Fibroblast of lung (primary cell): Measurements from ENCODE around the gene UQCRQ. TPM values are rescaled to one million over a fixed set of nuclear protein-coding genes. Genes with fewer than 3 reads are reported as not detected.
A peak's percentile ranks its signal among the peaks of the same experiment; 100 is the strongest.

Experiments used
- DNase-seq, 2 donors: peaks; one replicate each; pipeline versions ENCODE4 v3.0.0 to v3.0.0-alpha.2; 2010; ENCODE audit warnings: low read depth in 2 of 2
- H2AFZ ChIP-seq: 2 replicates; pipeline ENCODE4 v1.5.1; 2012; ENCODE audit warnings: low read length, control low read depth, inconsistent platforms
- H3K27ac ChIP-seq: 2 replicates; pipeline ENCODE4 v1.5.1; 2011; ENCODE audit warnings: low read length, control low read depth; ENCODE audit not compliant: insufficient read depth
- H3K27me3 ChIP-seq: 2 replicates; pipeline ENCODE4 v1.5.1; 2011; ENCODE audit warnings: mild to moderate bottlenecking, low read length; ENCODE audit not compliant: control insufficient read depth, insufficient read depth
- H3K36me3 ChIP-seq: 2 replicates; pipeline ENCODE4 v1.5.1; 2011; ENCODE audit warnings: low read length; ENCODE audit not compliant: control insufficient read depth, insufficient read depth
- H3K4me1 ChIP-seq: 2 replicates; pipeline ENCODE4 v1.5.1; 2011; ENCODE audit warnings: low read length; ENCODE audit not compliant: control insufficient read depth, insufficient read depth; ENCODE audit errors: extremely low read depth
- H3K4me2 ChIP-seq: 2 replicates; pipeline ENCODE4 v1.5.1; 2011; ENCODE audit warnings: low read length, control low read depth; ENCODE audit not compliant: insufficient read depth; ENCODE audit errors: extremely low read depth
- H3K4me3 ChIP-seq, 4 experiments: fragments of 200-600 bp in 1 of 4; sonication (generic) in 1 of 4; replicated peaks in 1 of 4; 2 replicates each; pipeline ENCODE4 v1.5.1; 2011 to 2016; ENCODE audit warnings: low read length in 4 of 4, low read depth in 3 of 4, mild to moderate bottlenecking in 3 of 4, control low read depth in 2 of 4, inconsistent platforms in 1 of 4, mixed read lengths in 1 of 4; ENCODE audit not compliant: insufficient read depth in 1 of 4; ENCODE audit errors: control extremely low read depth in 1 of 4
- H3K79me2 ChIP-seq: 2 replicates; pipeline ENCODE4 v1.5.1; 2012; ENCODE audit warnings: mild to moderate bottlenecking, low read length, inconsistent platforms; ENCODE audit not compliant: control insufficient read depth, insufficient read depth
- H3K9ac ChIP-seq: 2 replicates; pipeline ENCODE4 v1.5.1; 2011; ENCODE audit warnings: mild to moderate bottlenecking, low read length, control low read depth; ENCODE audit not compliant: insufficient read depth
- H3K9me3 ChIP-seq: 2 replicates; pipeline ENCODE4 v1.5.1; 2012; ENCODE audit warnings: low read depth, low read length; ENCODE audit not compliant: control insufficient read depth, insufficient read depth
- H4K20me1 ChIP-seq: 2 replicates; pipeline ENCODE4 v1.5.1; 2011; ENCODE audit warnings: low read length; ENCODE audit not compliant: control insufficient read depth, insufficient read depth; ENCODE audit errors: extremely low read depth
- EZH2 ChIP-seq: IDR thresholded peaks from 2 replicates; pipeline ENCODE4 v1.5.1; 2012; ENCODE audit warnings: low read length, control low read depth, mild to moderate bottlenecking; ENCODE audit errors: missing control alignments
- polyA plus RNA-seq, 2 donors: library from polyadenylated mRNA; depleted of rRNA in 1 of 2; stranded (reverse) in 1 of 2; unstranded in 1 of 2; fragments of >200 nt; gene quantifications; 2 replicates each; pipeline ENCODE4 v1.2.1, GENCODE V29; 2011 to 2012; ENCODE audit warnings: missing spikeins in 1 of 2
- total RNA-seq: library from RNA; depleted of rRNA; stranded (reverse); fragments of >200 nt; gene quantifications from 2 replicates; pipeline ENCODE4 v1.2.1, GENCODE V29; 2014
- TF ChIP-seq, protein P1 (sequence below), 2 donors: IDR thresholded peaks in 1 of 2; conservative IDR thresholded peaks in 1 of 2; 1 replicate in 1 of 2; 2 replicates in 1 of 2; pipeline ENCODE4 v1.5.1; 2011 to 2012; ENCODE audit warnings: low read length in 2 of 2, control low read depth in 1 of 2, inconsistent platforms in 1 of 2, low read depth in 1 of 2, mild to moderate bottlenecking in 1 of 2

Gene UQCRQ
- total and polyA plus RNA-seq, 2 donors (not counting 1 experiment from before 2014, with no cell fraction given): 112 to 157 TPM

DNA sequence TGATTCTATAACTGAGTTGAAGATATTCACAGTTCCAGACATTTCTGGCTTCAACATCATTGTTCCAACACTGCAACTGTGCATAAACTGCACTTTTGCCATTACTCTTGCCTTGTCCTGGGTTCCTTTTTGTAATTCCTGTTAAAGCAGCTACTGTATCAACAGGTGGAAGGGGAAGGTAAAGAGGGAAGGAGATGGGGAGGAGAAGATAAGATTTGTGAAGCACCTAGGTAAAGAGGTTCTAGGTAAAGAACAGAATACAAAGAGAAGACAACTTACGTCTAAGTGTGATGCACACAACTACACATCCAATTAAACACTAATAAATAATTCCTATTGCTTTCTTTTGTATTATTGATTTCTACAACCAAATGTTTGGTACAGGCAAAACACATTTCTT is 43.3 kb downstream of the UQCRQ start:
- peaks cover 3% of the 10 kb centered on the region for H3K36me3 ChIP-seq
- H3K79me2 ChIP-seq: peaks cover 26% of the 10 kb centered on the region

DNA sequence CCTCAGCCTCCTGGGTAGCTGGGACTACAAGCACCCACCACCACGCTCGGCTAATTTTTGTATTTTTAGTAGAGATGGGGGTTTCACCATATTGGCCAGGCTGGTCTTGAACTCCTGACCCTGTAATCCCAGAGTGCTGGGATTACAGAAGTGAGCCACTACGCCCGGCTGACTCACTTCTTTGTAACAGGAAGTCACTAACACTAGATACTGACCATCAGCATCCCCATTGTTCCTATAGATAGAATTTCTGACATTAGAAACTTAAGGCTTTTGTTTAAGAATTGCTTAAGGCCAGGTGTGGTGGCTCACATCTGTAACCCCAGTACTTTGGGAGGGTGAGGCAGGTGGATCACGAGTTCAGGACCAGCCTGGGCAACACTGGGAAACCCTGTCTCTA is 49.2 kb downstream of the UQCRQ start:
- H3K4me1 ChIP-seq: no peaks in the 10 kb centered on the region
- DNase-seq: no peak
- TF ChIP-seq, protein P1, sequence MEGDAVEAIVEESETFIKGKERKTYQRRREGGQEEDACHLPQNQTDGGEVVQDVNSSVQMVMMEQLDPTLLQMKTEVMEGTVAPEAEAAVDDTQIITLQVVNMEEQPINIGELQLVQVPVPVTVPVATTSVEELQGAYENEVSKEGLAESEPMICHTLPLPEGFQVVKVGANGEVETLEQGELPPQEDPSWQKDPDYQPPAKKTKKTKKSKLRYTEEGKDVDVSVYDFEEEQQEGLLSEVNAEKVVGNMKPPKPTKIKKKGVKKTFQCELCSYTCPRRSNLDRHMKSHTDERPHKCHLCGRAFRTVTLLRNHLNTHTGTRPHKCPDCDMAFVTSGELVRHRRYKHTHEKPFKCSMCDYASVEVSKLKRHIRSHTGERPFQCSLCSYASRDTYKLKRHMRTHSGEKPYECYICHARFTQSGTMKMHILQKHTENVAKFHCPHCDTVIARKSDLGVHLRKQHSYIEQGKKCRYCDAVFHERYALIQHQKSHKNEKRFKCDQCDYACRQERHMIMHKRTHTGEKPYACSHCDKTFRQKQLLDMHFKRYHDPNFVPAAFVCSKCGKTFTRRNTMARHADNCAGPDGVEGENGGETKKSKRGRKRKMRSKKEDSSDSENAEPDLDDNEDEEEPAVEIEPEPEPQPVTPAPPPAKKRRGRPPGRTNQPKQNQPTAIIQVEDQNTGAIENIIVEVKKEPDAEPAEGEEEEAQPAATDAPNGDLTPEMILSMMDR (conservative IDR thresholded peaks at IDR 0.05 in 1 of 2, IDR thresholded peaks at IDR 0.05 in 1 of 2; ENCODE audit: low read depth in 1 of 2, low read length in 2 of 2): no peak
- TF ChIP-seq EZH2: no peak
- H3K9me3 ChIP-seq: no peaks in the 10 kb centered on the region
- H3K27ac ChIP-seq: peak overlapping the region; percentile 19
- H3K4me2 ChIP-seq: no peak overlapping the region
- H3K4me3 ChIP-seq: no peak overlapping the region
- no peak overlapping the region for H2AFZ ChIP-seq
- H4K20me1 ChIP-seq: no peaks in the 10 kb centered on the region
- no peaks in the 10 kb centered on the region for H3K27me3 ChIP-seq
- H3K9ac ChIP-seq: no peak overlapping the region
- peaks cover 4% of the 10 kb centered on the region for H3K36me3 ChIP-seq
- H3K79me2 ChIP-seq: peaks cover 17% of the 10 kb centered on the region

More for the DNA sequence above, 43.3 kb downstream of the UQCRQ start:
- Histone ChIP-seq H3K27me3 (no peaks in the 10 kb centered on the region), H3K9ac (no peak overlapping the region), H3K27ac (no peak overlapping the region), H3K4me1 (no peaks in the 10 kb centered on the region), H3K4me2 (no peak overlapping the region), H3K9me3 (no peaks in the 10 kb centered on the region), H3K4me3 (no peak overlapping the region), H4K20me1 (no peaks in the 10 kb centered on the region), H2AFZ (no peak overlapping the region)
- TF ChIP-seq, protein P1 (conservative IDR thresholded peaks at IDR 0.05 in 1 of 2, IDR thresholded peaks at IDR 0.05 in 1 of 2; ENCODE audit: low read depth in 1 of 2, low read length in 2 of 2): no peak
- DNase-seq: no peak

DNA sequence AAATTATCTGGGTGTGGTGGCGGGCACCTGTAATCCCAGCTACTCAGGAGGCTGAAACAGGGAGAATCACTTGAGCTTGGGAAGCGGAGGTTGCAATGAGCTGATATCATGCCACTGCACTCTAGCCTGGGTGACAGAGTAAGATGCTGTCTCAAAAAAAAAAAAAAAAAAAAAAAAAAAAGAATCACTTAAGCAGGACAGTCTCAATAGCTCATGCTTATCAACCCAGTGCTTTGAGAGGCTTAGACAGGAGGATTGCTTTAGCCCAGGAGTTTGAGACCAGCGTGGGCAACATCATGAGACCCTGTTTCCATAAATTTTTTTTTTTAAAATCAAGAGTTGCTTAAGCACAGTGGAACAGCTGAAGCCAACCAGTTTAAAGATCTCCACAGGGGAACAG is 49.6 kb downstream of the UQCRQ start:
- Histone ChIP-seq H3K4me1 (no peaks in the 10 kb centered on the region), H3K36me3 (peaks cover 4% of the 10 kb centered on the region), H3K4me2 (no peak overlapping the region), H2AFZ (no peak overlapping the region), H3K4me3 (no peak overlapping the region), H3K9ac (no peak overlapping the region), H4K20me1 (no peaks in the 10 kb centered on the region), H3K9me3 (no peaks in the 10 kb centered on the region), H3K27me3 (no peaks in the 10 kb centered on the region), H3K79me2 (peaks cover 13% of the 10 kb centered on the region), H3K27ac (no peak overlapping the region)
- TF ChIP-seq, protein P1 (conservative IDR thresholded peaks at IDR 0.05 in 1 of 2, IDR thresholded peaks at IDR 0.05 in 1 of 2; ENCODE audit: low read depth in 1 of 2, low read length in 2 of 2): no peak
- TF ChIP-seq EZH2: no peak
- DNase-seq: no peak

Other genes with a start within 250 kb of the UQCRQ start
- not detected in 2 replicates for gene IL13, start 208.5 kb upstream of the UQCRQ start, total RNA-seq
- gene IL13, start 208.5 kb upstream of the UQCRQ start, polyA plus RNA-seq: not detected in 2 replicates
- not detected in 2 replicates for gene IL4, start 192.7 kb upstream of the UQCRQ start, total RNA-seq
- not detected in 2 replicates for gene IL4, start 192.7 kb upstream of the UQCRQ start, polyA plus RNA-seq
- gene KIF3A, start 129.1 kb upstream of the UQCRQ start, total RNA-seq: 10.5 and 11.2 TPM in 2 replicates
- 7.3 and 8.8 TPM in 2 replicates for gene KIF3A, start 129.1 kb upstream of the UQCRQ start, polyA plus RNA-seq
- under 0.01 TPM in 1 of 2 replicates, not detected in the other for gene CCNI2, start 119.2 kb upstream of the UQCRQ start, total RNA-seq
- not detected in 2 replicates for gene CCNI2, start 119.2 kb upstream of the UQCRQ start, polyA plus RNA-seq
- gene SEPTIN8, start 89.4 kb upstream of the UQCRQ start, total RNA-seq: 50.3 and 64.2 TPM in 2 replicates
- 62.1 and 71.1 TPM in 2 replicates for gene SEPTIN8, start 89.4 kb upstream of the UQCRQ start, polyA plus RNA-seq
- gene SOWAHA, start 53.3 kb upstream of the UQCRQ start, total RNA-seq: 0.17 and 0.26 TPM in 2 replicates
- 0.02 and 0.03 TPM in 2 replicates for gene SOWAHA, start 53.3 kb upstream of the UQCRQ start, polyA plus RNA-seq
- gene SHROOM1, start 36.0 kb upstream of the UQCRQ start, total RNA-seq: 4.1 and 6.1 TPM in 2 replicates
- gene SHROOM1, start 36.0 kb upstream of the UQCRQ start, polyA plus RNA-seq: 2.9 and 6.2 TPM in 2 replicates
- under 0.01 and 0.17 TPM in 2 replicates for gene GDF9, start 173 bp upstream of the UQCRQ start, total RNA-seq
- gene GDF9, start 173 bp upstream of the UQCRQ start, polyA plus RNA-seq: 0.07 and 0.11 TPM in 2 replicates
- 0.26 and 0.33 TPM in 2 replicates for gene LEAP2, start 7.0 kb downstream of the UQCRQ start, total RNA-seq
- 0.30 and 0.50 TPM in 2 replicates for gene LEAP2, start 7.0 kb downstream of the UQCRQ start, polyA plus RNA-seq
- gene AFF4, start 97.0 kb downstream of the UQCRQ start, total RNA-seq: 37.0 and 54.2 TPM in 2 replicates
- gene AFF4, start 97.0 kb downstream of the UQCRQ start, polyA plus RNA-seq: 67.3 and 73.6 TPM in 2 replicates
- gene ZCCHC10, start 159.9 kb downstream of the UQCRQ start, total RNA-seq: 7.4 and 12.3 TPM in 2 replicates
- gene ZCCHC10, start 159.9 kb downstream of the UQCRQ start, polyA plus RNA-seq: 29.5 and 33.1 TPM in 2 replicates
- gene HSPA4, start 185.4 kb downstream of the UQCRQ start, total RNA-seq: 108 and 109 TPM in 2 replicates
- gene HSPA4, start 185.4 kb downstream of the UQCRQ start, polyA plus RNA-seq: 89.1 and 109 TPM in 2 replicates